Kidney tubule cell (primary cell): ENCODE results near the gene DHRS3.

Experiments
- DNase-seq: peaks from one replicate; pipeline ENCODE4 v3.0.0-alpha.2; 2018; ENCODE audit warnings: low spot score

The DHRS3 gene

DNA sequence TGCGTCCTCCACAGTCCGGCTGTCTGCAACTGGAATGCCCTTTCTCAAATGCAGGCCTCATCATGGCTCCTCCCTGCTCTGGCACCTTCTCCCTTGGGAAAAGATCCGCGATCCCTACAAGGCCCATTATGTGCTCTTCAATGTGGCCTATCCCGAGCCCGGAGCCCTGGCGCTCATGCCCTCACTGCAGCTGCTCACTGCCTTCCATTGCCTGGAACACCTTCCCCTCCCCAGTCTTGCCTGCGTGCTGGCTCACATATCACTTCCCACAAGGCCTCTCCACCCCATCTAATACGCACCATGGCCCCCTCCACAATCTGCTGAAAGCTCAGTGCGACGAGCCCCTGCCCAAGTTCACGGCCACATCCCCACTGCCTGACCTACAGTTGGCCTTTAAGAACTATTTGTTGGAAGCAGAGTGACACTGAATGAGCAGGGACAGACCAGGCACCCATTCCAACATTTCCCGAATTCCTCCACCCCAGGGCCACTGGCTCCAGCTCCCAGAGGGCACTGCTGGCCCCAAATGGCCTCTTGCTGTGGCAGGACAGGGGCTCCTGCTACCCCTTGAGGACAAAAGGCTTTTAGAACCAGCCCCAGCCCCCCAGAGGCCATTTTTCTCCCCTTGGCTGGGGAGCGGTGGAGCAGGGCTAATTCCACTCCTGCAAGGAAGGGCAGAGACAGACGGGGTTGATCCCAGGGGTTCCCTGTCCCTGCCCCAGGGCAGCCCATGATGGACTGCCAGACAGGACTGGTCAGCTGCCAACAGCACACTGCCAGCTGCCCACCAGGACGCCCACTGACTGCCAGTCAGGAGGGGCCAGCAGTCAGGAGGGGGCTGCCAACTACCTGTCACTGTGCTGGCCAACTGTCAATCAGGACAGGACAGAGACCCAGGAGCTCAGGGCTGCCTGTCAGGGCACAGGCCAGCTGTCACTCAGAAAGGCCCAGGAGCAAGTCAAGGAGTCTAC, 64.8 kb downstream of the DHRS3 start:
- DNase-seq: no peak

- DNase-seq: no peak
Measured at GRCh38 chr1:12552111-12552888, 65.7 kb downstream of the DHRS3 start.

DNA sequence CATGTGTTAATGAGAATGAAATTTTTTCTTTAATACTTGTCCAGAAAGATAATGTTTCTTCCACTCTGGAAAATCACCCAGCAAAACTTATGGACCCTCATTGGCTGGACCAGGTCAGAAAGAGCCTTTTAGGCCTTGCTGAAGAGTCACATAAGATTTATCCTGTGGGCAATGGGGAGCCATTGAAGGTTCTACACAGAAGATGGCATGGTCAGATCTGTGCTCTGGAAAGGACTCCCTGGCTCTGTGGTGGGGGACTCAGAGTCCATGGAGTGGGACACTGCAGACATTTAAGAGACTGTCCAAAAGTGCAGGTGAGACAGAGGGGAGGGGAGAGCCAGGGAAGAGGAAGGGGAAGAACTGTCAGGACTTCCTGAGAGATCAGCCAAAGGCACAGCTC, 66.4 kb downstream of the DHRS3 start:
- no peak for DNase-seq

- peak; percentile 98 for DNase-seq
Measured at GRCh38 chr1:12549460-12550349, 68.3 kb downstream of the DHRS3 start.

DNA sequence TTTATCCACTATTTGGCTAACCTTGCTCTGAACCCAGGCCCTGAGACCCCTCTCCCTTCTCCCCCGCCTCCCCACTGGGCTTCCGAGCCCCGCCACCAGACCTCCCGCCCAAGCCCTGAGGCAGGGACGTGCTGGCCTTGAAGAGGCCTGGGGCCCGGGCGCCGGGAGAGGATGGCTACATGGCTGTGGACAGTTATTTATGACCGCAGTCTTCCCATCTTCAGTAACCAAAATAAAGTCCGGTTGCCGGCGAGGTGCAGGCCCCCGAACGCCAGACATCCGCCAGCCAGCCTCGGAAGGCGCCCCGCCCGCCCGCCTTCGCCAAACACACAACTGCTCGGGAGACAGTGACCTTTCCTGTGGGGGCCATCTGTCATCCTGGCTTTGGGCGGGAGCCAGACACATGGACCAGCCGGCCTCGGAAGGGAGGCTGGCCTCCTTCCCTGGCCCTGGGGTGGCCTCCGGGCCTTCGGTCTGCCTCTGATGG, 69.0 kb downstream of the DHRS3 start:
- no peak for DNase-seq

- DNase-seq: no peak
Measured at GRCh38 chr1:12548279-12548972, 69.6 kb downstream of the DHRS3 start.

- DNase-seq: no peak
Measured at GRCh38 chr1:12547586-12548225, 70.3 kb downstream of the DHRS3 start.

DNA sequence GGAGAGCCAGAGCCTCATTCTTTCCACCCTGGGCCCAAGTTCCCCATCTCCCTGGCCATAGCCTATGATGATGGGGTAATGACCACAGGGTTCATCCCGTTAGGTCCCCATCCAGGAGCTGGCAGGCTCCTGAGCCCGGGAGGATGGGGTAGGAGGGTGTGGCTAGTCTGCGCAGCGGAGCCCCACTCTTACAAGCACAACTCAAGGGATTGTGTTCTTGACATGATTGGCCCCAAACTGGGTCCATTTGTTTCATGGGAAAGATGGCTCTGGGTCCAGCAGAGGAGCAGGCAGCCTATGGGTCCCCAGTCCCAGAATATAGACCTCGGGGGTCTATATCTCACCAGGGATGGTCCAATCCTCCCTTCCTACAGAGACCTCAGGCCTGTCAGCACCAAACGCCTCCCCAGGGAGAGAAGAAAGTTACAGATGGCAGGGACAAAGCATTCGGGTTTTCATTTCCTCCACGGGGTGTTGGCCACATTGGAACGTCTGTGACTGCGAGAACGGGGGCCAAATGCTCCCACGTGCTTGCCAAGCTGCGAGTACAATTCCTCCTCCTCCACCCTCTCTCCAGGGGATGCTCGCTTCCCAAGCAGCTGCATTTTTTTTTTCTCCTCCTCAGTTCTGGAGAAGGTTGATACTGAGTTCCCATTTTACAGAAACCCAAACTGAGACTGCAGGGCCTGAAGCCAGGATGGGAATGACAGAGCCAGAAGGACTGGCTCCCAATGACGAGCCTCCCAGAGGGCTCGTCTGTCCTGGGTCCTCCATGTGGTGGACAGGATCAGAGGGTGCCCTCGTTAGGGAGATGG, 71.0 kb downstream of the DHRS3 start:
- no peak for DNase-seq

GRCh38 chr1:12544992-12545391, 73.0 kb downstream of the DHRS3 start:
- DNase-seq: no peak

DNA sequence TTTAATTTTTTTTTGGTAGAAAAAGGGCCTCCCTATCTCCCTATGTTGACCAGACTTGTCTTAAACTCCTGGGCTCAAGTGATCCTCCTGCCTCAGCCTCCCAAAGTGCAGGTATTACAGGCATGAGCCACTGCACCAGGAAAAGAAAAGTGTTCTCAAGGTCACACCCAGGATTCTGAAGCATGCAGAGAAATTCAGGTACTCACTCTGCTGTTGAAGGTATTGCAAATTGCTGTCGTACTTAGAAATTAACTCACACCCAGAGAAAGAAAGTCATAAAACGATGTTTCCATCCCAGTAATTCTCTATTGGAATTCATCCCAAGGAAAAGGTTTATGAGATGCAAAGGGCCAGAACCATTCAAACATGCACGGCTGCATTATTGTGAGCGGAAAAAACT, 73.7 kb downstream of the DHRS3 start:
- DNase-seq: no peak

- DNase-seq: no peak
Measured at GRCh38 chr1:12543740-12544154, 74.3 kb downstream of the DHRS3 start.

DNA sequence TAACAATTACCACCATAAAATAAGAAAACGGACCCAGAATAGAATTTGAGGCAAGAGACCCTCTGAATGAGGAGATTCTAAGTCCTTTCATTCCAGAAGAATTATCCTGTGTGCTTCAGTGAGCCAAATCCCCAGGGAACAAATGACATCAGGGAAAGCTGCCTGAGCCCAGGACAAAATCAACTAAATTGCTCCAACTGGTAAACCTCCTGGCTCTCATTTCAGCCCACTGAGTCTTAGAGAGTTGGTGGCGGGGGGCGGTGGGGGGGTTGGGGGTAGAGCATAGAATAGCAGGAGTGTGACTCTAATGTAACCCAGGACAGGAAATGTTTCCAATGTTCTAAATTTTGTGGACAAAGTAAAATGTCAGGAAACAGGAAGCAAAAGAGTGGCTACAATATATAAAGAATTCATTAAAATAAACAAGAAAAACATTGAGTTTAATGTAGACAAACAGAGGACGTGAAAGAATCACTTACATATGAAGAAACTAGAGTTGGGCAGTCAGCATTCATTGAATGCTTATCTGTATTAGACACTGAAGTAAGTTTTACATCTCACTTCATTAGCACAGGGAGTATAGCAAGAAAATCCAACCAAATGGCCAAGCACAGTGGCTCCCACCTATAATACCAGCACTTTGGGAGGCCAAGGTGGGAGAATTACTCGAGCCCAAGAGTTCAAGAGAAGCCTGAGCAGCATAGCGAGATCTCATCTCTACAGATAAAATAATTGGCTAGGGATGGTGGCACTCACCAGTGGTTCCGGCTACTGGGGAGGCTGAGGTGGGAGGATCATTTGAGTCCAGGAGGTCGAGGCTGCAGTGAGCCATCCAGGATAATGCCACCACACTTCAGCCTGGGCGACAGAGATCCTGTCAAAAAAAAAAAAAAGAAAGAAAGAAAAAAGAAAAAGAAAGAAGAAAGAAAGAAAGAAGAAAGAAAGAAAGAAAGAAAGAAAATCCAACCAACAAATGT, 75.1 kb downstream of the DHRS3 start:
- DNase-seq: no peak

DNA sequence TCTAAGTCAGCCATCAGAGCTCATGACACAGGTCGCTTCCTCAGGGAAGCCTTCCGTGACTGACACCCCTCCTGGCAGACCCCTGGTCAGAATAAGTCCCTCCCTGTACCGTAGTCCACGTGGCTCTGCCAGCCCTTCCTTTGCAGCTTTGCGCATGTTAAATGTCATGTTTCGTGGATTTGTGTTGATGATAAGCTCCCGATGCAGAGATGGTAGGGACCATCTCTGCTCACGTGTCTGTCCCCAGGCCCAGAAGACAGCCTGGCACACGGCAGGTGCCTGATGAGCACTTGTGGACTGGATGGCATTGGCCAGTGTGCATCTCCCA, 75.9 kb downstream of the DHRS3 start:
- DNase-seq: no peak

DNA sequence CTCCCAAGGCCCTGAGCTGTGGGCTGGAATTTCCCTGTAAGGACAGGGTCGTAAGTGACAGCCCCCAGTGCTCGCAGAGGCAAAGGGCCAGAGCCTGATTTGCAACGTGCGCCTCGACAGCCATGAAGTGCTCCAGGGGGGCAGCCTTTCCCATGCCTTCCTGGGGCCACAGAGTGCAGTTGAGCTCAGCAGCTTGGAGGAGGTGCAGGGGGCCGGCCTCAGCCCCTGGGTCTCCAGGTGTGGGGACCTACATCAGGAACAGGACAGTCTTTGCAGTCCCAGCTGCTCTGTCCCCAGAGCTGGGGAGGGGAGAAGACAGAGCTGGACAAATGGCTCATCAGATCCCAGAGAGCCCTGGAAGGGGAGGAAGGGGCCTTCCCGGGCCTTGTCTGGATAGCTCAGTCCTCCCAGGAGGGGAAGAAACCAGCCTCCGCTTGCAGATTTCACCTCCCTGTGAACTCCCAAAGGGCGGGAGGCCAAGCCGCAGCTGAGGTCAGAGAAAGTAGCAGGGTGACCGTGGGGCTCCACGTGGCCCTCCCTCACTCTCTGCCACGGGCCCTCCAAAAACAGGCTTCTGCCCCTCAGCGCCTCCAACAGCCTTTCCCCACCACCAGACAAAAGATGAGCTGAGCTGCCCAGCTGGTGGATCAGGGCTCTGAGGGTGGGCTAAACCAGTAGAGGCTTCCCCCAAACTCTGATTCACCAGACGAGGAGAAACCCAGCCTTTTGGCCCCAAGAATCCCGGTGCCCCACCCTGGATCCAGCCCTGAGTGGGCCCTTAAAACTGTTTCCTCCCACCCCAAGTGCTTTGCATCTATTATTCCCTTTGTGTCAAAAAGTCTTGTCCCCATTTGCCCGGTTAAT, 76.5 kb downstream of the DHRS3 start:
- DNase-seq: no peak

DNA sequence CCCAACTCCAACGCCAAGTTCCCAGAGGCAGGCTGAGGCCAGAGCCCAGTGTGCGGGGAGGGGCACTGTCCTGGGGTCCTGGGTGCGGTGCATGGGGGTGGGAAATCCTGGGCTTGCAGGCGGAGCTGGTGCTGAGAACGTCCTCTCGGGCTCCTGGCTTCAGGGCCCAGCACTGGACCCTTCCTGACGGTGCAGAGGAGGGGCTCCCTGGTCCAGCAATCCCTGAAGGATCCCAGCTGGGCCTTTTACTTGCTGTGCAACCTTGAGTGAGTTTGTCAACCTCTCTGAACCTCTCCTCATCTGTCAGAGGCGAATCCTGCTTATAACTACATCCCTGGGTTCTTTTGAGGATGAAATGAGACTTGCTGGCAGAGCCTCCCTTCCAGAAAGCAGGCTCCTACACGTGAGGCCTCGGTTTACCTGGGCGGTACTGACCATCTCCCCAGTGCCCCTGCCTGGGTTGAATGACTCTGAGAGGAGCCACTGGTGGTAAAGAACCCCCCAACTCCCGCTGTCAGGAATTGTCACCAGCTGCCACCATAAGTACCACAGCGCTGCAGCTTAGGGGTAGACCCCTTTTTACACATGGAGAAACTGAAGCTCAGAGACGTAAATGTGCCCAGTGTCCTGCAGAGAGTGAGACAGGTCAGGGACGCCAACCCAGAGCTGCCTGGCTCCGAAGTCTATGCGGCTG, 77.3 kb downstream of the DHRS3 start:
- DNase-seq: no peak

GRCh38 chr1:12539705-12540579, 78.1 kb downstream of the DHRS3 start:
- DNase-seq: no peak
